Stomach (tissue), 9 donors: ENCODE measurements around the gene GAK. TPM values are rescaled to one million over a fixed set of nuclear protein-coding genes. Genes with fewer than 3 reads are reported as not detected.
A peak's percentile ranks its signal among the peaks of the same experiment; 100 is the strongest.

Experiments
- DNase-seq, 2 donors: peaks; one replicate each; pipeline versions ENCODE4 v3.0.0 to v3.0.0-alpha.2; 2013 to 2019
- H3K27ac ChIP-seq, 5 donors: fragments of 200-600 bp in 4 of 5; sonication (generic) in 4 of 5; one replicate each; pipeline ENCODE4 v1.5.1; 2013 to 2019; ENCODE audit warnings: mild to moderate bottlenecking in 1 of 5, moderate library complexity in 1 of 5
- H3K27me3 ChIP-seq, 3 donors: fragments of 200-600 bp; sonication (generic); one replicate each; pipeline ENCODE4 v1.5.1; 2017 to 2019; ENCODE audit warnings: mixed run types in 1 of 3
- H3K36me3 ChIP-seq, 4 donors: fragments of 200-600 bp; sonication (generic); 1 replicate in 3 of 4; 2 replicates in 1 of 4; pipeline ENCODE4 v1.5.1; 2016 to 2019
- H3K4me1 ChIP-seq, 4 donors: fragments of 200-600 bp; sonication (generic); one replicate each; pipeline ENCODE4 v1.5.1; 2016 to 2019
- H3K4me3 ChIP-seq, 4 donors: fragments of 200-600 bp; sonication (generic) in 3 of 4; one replicate each; pipeline ENCODE4 v1.5.1; 2016 to 2019; ENCODE audit warnings: mild to moderate bottlenecking in 1 of 4
- H3K9me3 ChIP-seq, 4 donors: fragments of 200-600 bp; sonication (generic); one replicate each; pipeline ENCODE4 v1.5.1; 2016 to 2019
- EP300 ChIP-seq: sonication (generic); formaldehyde crosslinking; IDR thresholded peaks from one replicate; pipeline ENCODE4 v1.6.1; 2017; ENCODE audit warnings: antibody characterized with exemption
- POLR2A ChIP-seq, 4 donors: fragments of 450-650 bp; IDR thresholded peaks; one replicate each; pipeline ENCODE4 v1.6.1; 2016; ENCODE audit warnings: antibody characterized with exemption in 4 of 4, control low read depth in 2 of 4, mild to moderate bottlenecking in 1 of 4, moderate library complexity in 1 of 4
- POLR2AphosphoS5 ChIP-seq, 3 donors: sonication (generic); formaldehyde crosslinking; IDR thresholded peaks; one replicate each; pipeline ENCODE4 v1.6.1; 2016; ENCODE audit warnings: antibody characterized with exemption in 3 of 3
- WGBS, 5 donors: extraction: QIAGEN DNeasy Blood & Tissue Kit in 3 of 5; methylation state at CpG; one replicate each; pipeline versions ENCODE4 v1.1.5 to v1.1.7; 2013 to 2018; 5-methylcytosine and 5-hydroxymethylcytosine counted together
- intact Hi-C: fragments of 100-400 bp; cut with DNase I; formaldehyde crosslinking; loops from one replicate; pipeline ENCODE4 v1.15.1; 2023; ENCODE audit warnings: low total_unique reads
- polyA plus RNA-seq, 3 donors: library from polyadenylated mRNA; stranded (reverse); fragments of 200-250 nt; gene quantifications; one replicate each; pipeline ENCODE4 v1.2.3, GENCODE V29; 2013
- total RNA-seq, 5 donors: library from RNA; depleted of rRNA; stranded (reverse); fragments of >200 nt; gene quantifications; one replicate each; pipeline versions ENCODE4 v1.1.0 to v1.2.3, GENCODE V29; 2014 to 2016
- TF ChIP-seq, protein P1 (sequence below), 7 experiments: fragments of 450-650 bp in 4 of 7; fragments of 200-600 bp in 3 of 7; sonication (generic) in 3 of 7; IDR thresholded peaks; one replicate each; pipeline ENCODE4 v1.5.1; 2016 to 2019; ENCODE audit warnings: antibody characterized with exemption in 7 of 7, control low read depth in 2 of 7, mild to moderate bottlenecking in 1 of 7
- donor health status: healthy with polysubstance abuse.
- donor health status: Bipolar disorder and iron deficiency.
- donor health status: healthy.

GAK gene
- total and polyA plus RNA-seq, 8 donors: 71.8 to 503 (median 157) TPM

- intact Hi-C loops: no loop called here
- WGBS, 5 donors: 91 to 97% (median 92%) methylated on average over 17 of the region's 17 CpGs
- no peak overlapping the region for H3K4me3 ChIP-seq
- H3K27me3 ChIP-seq: no peaks in the 10 kb centered on the region
- DNase-seq: no peak
- TF ChIP-seq, protein P1, sequence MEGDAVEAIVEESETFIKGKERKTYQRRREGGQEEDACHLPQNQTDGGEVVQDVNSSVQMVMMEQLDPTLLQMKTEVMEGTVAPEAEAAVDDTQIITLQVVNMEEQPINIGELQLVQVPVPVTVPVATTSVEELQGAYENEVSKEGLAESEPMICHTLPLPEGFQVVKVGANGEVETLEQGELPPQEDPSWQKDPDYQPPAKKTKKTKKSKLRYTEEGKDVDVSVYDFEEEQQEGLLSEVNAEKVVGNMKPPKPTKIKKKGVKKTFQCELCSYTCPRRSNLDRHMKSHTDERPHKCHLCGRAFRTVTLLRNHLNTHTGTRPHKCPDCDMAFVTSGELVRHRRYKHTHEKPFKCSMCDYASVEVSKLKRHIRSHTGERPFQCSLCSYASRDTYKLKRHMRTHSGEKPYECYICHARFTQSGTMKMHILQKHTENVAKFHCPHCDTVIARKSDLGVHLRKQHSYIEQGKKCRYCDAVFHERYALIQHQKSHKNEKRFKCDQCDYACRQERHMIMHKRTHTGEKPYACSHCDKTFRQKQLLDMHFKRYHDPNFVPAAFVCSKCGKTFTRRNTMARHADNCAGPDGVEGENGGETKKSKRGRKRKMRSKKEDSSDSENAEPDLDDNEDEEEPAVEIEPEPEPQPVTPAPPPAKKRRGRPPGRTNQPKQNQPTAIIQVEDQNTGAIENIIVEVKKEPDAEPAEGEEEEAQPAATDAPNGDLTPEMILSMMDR (IDR thresholded peaks at IDR 0.05): no peak
- TF ChIP-seq POLR2A (IDR thresholded peaks at IDR 0.05) (no peak), POLR2AphosphoS5 (IDR thresholded peaks at IDR 0.05) (no peak), EP300 (no peak)
- no peak overlapping the region for H3K27ac ChIP-seq
- H3K4me1 ChIP-seq: no peaks in the 10 kb centered on the region
- no peaks in the 10 kb centered on the region for H3K9me3 ChIP-seq
- peaks cover 9 to 88% (median 78%) of the 10 kb centered on the region in 4 donors for H3K36me3 ChIP-seq
These were observed 22.3 kb upstream of the GAK start for GRCh38 chr4:954211-955020.

GRCh38 chr4:953574-953915, 21.4 kb upstream of the GAK start:
- intact Hi-C loops: no loop called here
- 97 to 100% (median 97%) methylated on average over 13 of the region's 13 CpGs for WGBS, 5 donors
- no peaks in the 10 kb centered on the region for H3K27me3 ChIP-seq
- TF ChIP-seq POLR2AphosphoS5 (IDR thresholded peaks at IDR 0.05) (no peak), POLR2A (IDR thresholded peaks at IDR 0.05) (no peak), EP300 (no peak)
- TF ChIP-seq, protein P1 (IDR thresholded peaks at IDR 0.05): no peak
- H3K9me3 ChIP-seq: no peaks in the 10 kb centered on the region
- no peak overlapping the region for H3K27ac ChIP-seq
- H3K36me3 ChIP-seq: peaks cover 9 to 80% (median 69%) of the 10 kb centered on the region in 4 donors
- DNase-seq: no peak
- no peak overlapping the region for H3K4me3 ChIP-seq
- no peaks in the 10 kb centered on the region for H3K4me1 ChIP-seq

DNA sequence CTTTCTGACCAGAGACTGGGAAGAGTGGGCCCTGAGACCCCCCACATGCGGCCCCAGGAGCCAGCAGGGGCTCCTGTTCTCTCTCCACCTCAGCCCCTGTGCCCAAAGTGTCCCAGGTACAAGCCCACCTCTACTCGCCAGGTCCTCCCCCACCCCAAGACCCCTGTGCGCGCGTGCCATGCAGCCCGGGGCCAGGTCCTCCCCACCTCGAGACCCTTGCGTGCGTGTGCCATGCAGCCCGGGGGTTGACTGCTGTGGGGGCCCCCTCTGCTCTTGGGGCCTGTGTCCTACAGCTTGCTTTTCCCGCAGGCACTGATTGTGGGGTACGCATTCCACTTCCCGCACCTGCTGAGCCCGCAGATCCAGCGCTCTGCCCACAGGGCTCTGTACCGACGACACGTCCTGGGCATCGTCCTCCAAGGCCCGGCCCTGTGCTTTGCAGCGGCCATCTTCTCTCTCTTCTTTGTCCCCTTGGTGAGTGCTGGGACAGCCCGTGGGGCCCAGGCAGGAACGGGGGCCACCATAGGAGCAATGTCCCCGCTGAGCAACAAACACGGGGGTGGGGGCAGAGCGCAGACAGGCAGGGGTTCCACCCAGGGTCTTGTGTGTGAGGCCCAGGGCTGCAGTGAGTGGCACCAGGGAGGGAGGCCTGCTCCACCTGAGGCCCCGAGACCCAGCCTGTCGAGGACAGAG, 20.9 kb upstream of the GAK start:
- no peaks in the 10 kb centered on the region for H3K27me3 ChIP-seq
- TF ChIP-seq POLR2AphosphoS5 (IDR thresholded peaks at IDR 0.05) (no peak), EP300 (no peak), POLR2A (IDR thresholded peaks at IDR 0.05) (no peak)
- TF ChIP-seq, protein P1 (IDR thresholded peaks at IDR 0.05): no peak
- intact Hi-C loops: no loop called here
- H3K27ac ChIP-seq: no peak overlapping the region
- 94 to 96% (median 94%) methylated on average over 26 to 28 of the region's 28 CpGs for WGBS, 5 donors
- H3K36me3 ChIP-seq: peaks cover 9 to 74% (median 64%) of the 10 kb centered on the region in 4 donors
- no peak for DNase-seq
- H3K4me3 ChIP-seq: no peak overlapping the region
- no peaks in the 10 kb centered on the region for H3K4me1 ChIP-seq
- no peaks in the 10 kb centered on the region for H3K9me3 ChIP-seq

GRCh38 chr4:951594-952468, 19.7 kb upstream of the GAK start:
- TF ChIP-seq POLR2AphosphoS5 (IDR thresholded peaks at IDR 0.05) (no peak), POLR2A (IDR thresholded peaks at IDR 0.05) (no peak), EP300 (no peak)
- TF ChIP-seq, protein P1 (IDR thresholded peaks at IDR 0.05): no peak
- Histone ChIP-seq H3K4me1 (peaks cover 0 to 3% (median under 1%) of the 10 kb centered on the region in 4 donors), H3K27ac (no peak overlapping the region), H3K9me3 (no peaks in the 10 kb centered on the region), H3K27me3 (no peaks in the 10 kb centered on the region), H3K36me3 (peaks cover 9 to 62% (median 52%) of the 10 kb centered on the region in 4 donors), H3K4me3 (no peak overlapping the region)
- 87 to 91% (median 89%) methylated on average over 9 to 23 of the region's 23 CpGs for WGBS, 5 donors
- peak in 1 of 2 donors; percentile 5 for DNase-seq
- intact Hi-C loops: no loop called here
